ENCODE data around the gene C11orf24. TPM values are rescaled to one million over a fixed set of nuclear protein-coding genes. Genes with fewer than 3 reads are reported as not detected.
A peak's percentile ranks its signal among the peaks of the same experiment; 100 is the strongest.

C11orf24 gene
- total and polyA plus RNA-seq, 10 of the 15 experiments (the other 5 are each of a cell fraction or from before 2014, with no cell fraction given), result 4.3 to 104 (median 41.4) TPM

- no peak for TF ChIP-seq SMAD1 (IDR thresholded peaks at IDR 0.05; ENCODE audit: low read depth, partially characterized antibody)
- TF ChIP-seq CHD2 (IDR thresholded peaks at IDR 0.05; ENCODE audit: borderline replicate concordance, low read depth, low read length), result no peak
- no peak for TF ChIP-seq KAT2A (conservative IDR thresholded peaks at IDR 0.05; ENCODE audit: control insufficient read depth, low read depth, low read length)
- TF ChIP-seq ASH2L (IDR thresholded peaks at IDR 0.05; ENCODE audit: borderline replicate concordance, low read depth), result no peak
- TF ChIP-seq ZNF687 (IDR thresholded peaks at IDR 0.05), result no peak
- no peak for TF ChIP-seq ZBTB33 (IDR thresholded peaks at IDR 0.05)
- H3K4me3 ChIP-seq, result peak overlapping the region; percentile 92
- H3K27ac ChIP-seq (ENCODE audit: control insufficient read depth, insufficient read depth), result peak overlapping the region; percentile 36
- WGBS (ENCODE audit: insufficient coverage, insufficient replicate concordance, low lambda C conversion rate, missing lambda C conversion rate), result 87% methylated on average over 19 of the region's 19 CpGs
- ATAC-seq (no peak), DNase-seq (ENCODE audit: low read depth, low spot score) (no peak), FAIRE-seq (peak; percentile 44)
- in situ Hi-C loops (cut with MboI) (no loop called here), intact Hi-C loops (cut with micrococcal nuclease; ENCODE audit: unreplicated experiment) (no loop called here)
- no peaks in the 10 kb centered on the region for H4K20me1 ChIP-seq (ENCODE audit: control insufficient read depth, insufficient read depth)
- SMC1A ChIA-PET (ENCODE audit: uncharacterized antibody, unreplicated experiment), result interaction anchor here (0.6 kb wide), 2 partner anchors 49 to 173 kb away, joined by 3 to 4 read pairs; no protein-coding TSS in a partner anchor
- H3K9me3 ChIP-seq (replicated peaks; ENCODE audit: control insufficient read depth, insufficient read depth, low read length), result no peaks in the 10 kb centered on the region
- H3K4me1 ChIP-seq (ENCODE audit: control insufficient read depth, insufficient read depth, low read length), result peaks cover 6% of the 10 kb centered on the region
- H3K27me3 ChIP-seq (replicated peaks in 1 of 2; ENCODE audit: control insufficient read depth in 2 of 2, insufficient read depth in 2 of 2, low read length in 1 of 2), result no peaks in the 10 kb centered on the region
- BruUV-seq (replicated peaks), result no TSS peak
- POLR2A ChIA-PET, result no interaction called here
- RAD21 ChIA-PET (ENCODE audit: unreplicated experiment), result no interaction called here
- peak overlapping the region; percentile 89 for H3K4me2 ChIP-seq (ENCODE audit: control insufficient read depth, insufficient read depth)
- H3K9ac ChIP-seq (ENCODE audit: control insufficient read depth, insufficient read depth, low read length), result no peak overlapping the region; the same call in 1 of the 2 replicates
- CTCF ChIA-PET, result interaction anchor here (1.2 kb wide), 1 partner anchor 55 kb away, joined by 3 read pairs; no protein-coding TSS in a partner anchor
- no peaks in the 10 kb centered on the region for H3K36me3 ChIP-seq (ENCODE audit: control insufficient read depth in 2 of 2, insufficient read depth in 2 of 2, low read length in 1 of 2)
- no peak overlapping the region for H2AFZ ChIP-seq (ENCODE audit: control insufficient read depth, low read depth, low read length)
- peaks cover 45% of the 10 kb centered on the region for H3K79me2 ChIP-seq (ENCODE audit: control insufficient read depth, insufficient read depth, low read length)
Observed at GRCh38 chr11:68315171-68315920, 43.6 kb upstream of the C11orf24 start.
